Neuronal stem cell (in vitro differentiated cells): Measurements from ENCODE around the gene RAB6B.

Experiments
- DNase-seq: peaks from one replicate; pipeline ENCODE4 v3.0.0-alpha.2; 2013; ENCODE audit warnings: low spot score
- H2AFZ ChIP-seq: one replicate; pipeline ENCODE4 v1.6.1; 2013; ENCODE audit warnings: mild to moderate bottlenecking, low read length, inconsistent platforms
- H2AK5ac ChIP-seq: 2 replicates; pipeline ENCODE4 v1.6.1; 2013; ENCODE audit warnings: low read depth, mild to moderate bottlenecking, inconsistent platforms, low read length, moderate library complexity, mixed read lengths
- H2BK120ac ChIP-seq: 2 replicates; pipeline ENCODE4 v1.6.1; 2013; ENCODE audit warnings: low read depth, mild to moderate bottlenecking, inconsistent platforms, low read length, moderate library complexity, mixed read lengths
- H2BK12ac ChIP-seq: one replicate; pipeline ENCODE4 v1.6.1; 2013; ENCODE audit warnings: low read length, inconsistent platforms
- H2BK15ac ChIP-seq: 2 replicates; pipeline ENCODE4 v1.6.1; 2013; ENCODE audit warnings: mild to moderate bottlenecking, low read length, inconsistent platforms, mixed read lengths
- H2BK5ac ChIP-seq: one replicate; pipeline ENCODE4 v1.6.1; 2013; ENCODE audit warnings: inconsistent platforms, mild to moderate bottlenecking, low read length, moderate library complexity
- H3K14ac ChIP-seq: one replicate; pipeline ENCODE4 v1.6.1; 2013; ENCODE audit warnings: low read length, inconsistent platforms
- H3K18ac ChIP-seq: 2 replicates; pipeline ENCODE4 v1.6.1; 2013; ENCODE audit warnings: low read length, inconsistent platforms
- H3K23ac ChIP-seq: 2 replicates; pipeline ENCODE4 v1.6.1; 2013; ENCODE audit warnings: low read depth, mild to moderate bottlenecking, mixed read lengths, low read length, inconsistent platforms; ENCODE audit not compliant: poor library complexity
- H3K27ac ChIP-seq: replicated peaks from 3 replicates; pipeline ENCODE4 v1.5.1; 2013; ENCODE audit warnings: low read length, inconsistent platforms
- H3K27me3 ChIP-seq, 3 experiments: 2 replicates each; pipeline ENCODE4 v1.6.1; 2013; ENCODE audit warnings: low read length in 3 of 3, mild to moderate bottlenecking in 2 of 3, inconsistent platforms in 1 of 3, low read depth in 1 of 3, mixed read lengths in 1 of 3, moderate library complexity in 1 of 3; ENCODE audit not compliant: control insufficient read depth in 3 of 3, insufficient read depth in 3 of 3
- H3K36me3 ChIP-seq, 2 donors: replicated peaks in 1 of 2; 2 replicates each; pipeline ENCODE4 v1.6.1; 2013; ENCODE audit warnings: low read length in 2 of 2; ENCODE audit not compliant: control insufficient read depth in 2 of 2, insufficient read depth in 2 of 2
- H3K4ac ChIP-seq: 2 replicates; pipeline ENCODE4 v1.6.1; 2013; ENCODE audit warnings: inconsistent platforms, mild to moderate bottlenecking, low read length, moderate library complexity
- H3K4me1 ChIP-seq, 2 donors: 1 replicate in 1 of 2; 2 replicates in 1 of 2; pipeline ENCODE4 v1.6.1; 2013; ENCODE audit warnings: low read length in 2 of 2, low read depth in 1 of 2; ENCODE audit not compliant: control insufficient read depth in 2 of 2, insufficient read depth in 1 of 2
- H3K4me2 ChIP-seq: one replicate; pipeline ENCODE4 v1.6.1; 2013; ENCODE audit warnings: mild to moderate bottlenecking, low read length, inconsistent platforms; ENCODE audit not compliant: insufficient read depth, poor library complexity, severe bottlenecking
- H3K4me3 ChIP-seq, 2 donors: 2 replicates each; pipeline ENCODE4 v1.5.1; 2013; ENCODE audit warnings: low read length in 2 of 2, mild to moderate bottlenecking in 2 of 2, inconsistent platforms in 1 of 2, moderate library complexity in 1 of 2
- H3K79me1 ChIP-seq: one replicate; pipeline ENCODE4 v1.6.1; 2013; ENCODE audit warnings: low read depth, mild to moderate bottlenecking, inconsistent platforms, low read length, moderate library complexity
- H3K9ac ChIP-seq: one replicate; pipeline ENCODE4 v1.6.1; 2013; ENCODE audit warnings: mild to moderate bottlenecking, low read depth, low read length, inconsistent platforms; ENCODE audit not compliant: poor library complexity
- H3K9me3 ChIP-seq, 2 donors: replicated peaks in 1 of 2; 2 replicates each; pipeline versions ENCODE3 to v1.6.1; 2013; ENCODE audit warnings: low read length in 2 of 2, mild to moderate bottlenecking in 2 of 2, inconsistent platforms in 1 of 2, low read depth in 1 of 2, mixed read lengths in 1 of 2, moderate library complexity in 1 of 2; ENCODE audit not compliant: control insufficient read depth in 2 of 2, insufficient read depth in 1 of 2
- H4K8ac ChIP-seq: one replicate; pipeline ENCODE4 v1.6.1; 2013; ENCODE audit warnings: low read depth, mild to moderate bottlenecking, inconsistent platforms, low read length, moderate library complexity
- H4K91ac ChIP-seq: one replicate; pipeline ENCODE4 v1.6.1; 2013; ENCODE audit warnings: low read length, low read depth, mild to moderate bottlenecking, inconsistent platforms; ENCODE audit not compliant: poor library complexity
- WGBS, 2 donors: extraction: QIAGEN DNeasy Blood & Tissue Kit; methylation state at CpG; one replicate each; pipeline ENCODE4 v1.1.7; 2013; ENCODE audit warnings: missing lambda C conversion rate in 2 of 2, mixed read lengths in 1 of 2; ENCODE audit not compliant: insufficient read length in 2 of 2, insufficient replicate concordance in 1 of 2; ENCODE audit errors: extremely low coverage in 2 of 2; 5-methylcytosine and 5-hydroxymethylcytosine counted together

Gene RAB6B

GRCh38 chr3:133855772-133856171 lies 39.9 kb downstream of the RAB6B start:
- Histone ChIP-seq H3K27me3 (peaks cover 0 to 17% (median 0%) of the 10 kb centered on the region in 3 experiments), H3K4me2 (no peak overlapping the region), H3K9me3 (no peaks in the 10 kb centered on the region), H3K4me3 (no peak overlapping the region), H3K4me1 (peaks cover 0 to 1% of the 10 kb centered on the region in 2 donors), H4K8ac (no peak overlapping the region), H2BK12ac (no peak overlapping the region), H2BK15ac (no peak overlapping the region), H4K91ac (no peak overlapping the region), H2BK5ac (no peak overlapping the region), H2AK5ac (no peak overlapping the region), H3K9ac (no peak overlapping the region), H3K27ac (no peak overlapping the region), H3K36me3 (no peaks in the 10 kb centered on the region), H3K23ac (no peak overlapping the region), H3K4ac (no peak overlapping the region), H2BK120ac (no peak overlapping the region), H3K18ac (no peak overlapping the region), H3K14ac (no peak overlapping the region), H3K79me1 (peaks cover 2% of the 10 kb centered on the region), H2AFZ (no peak overlapping the region)
- no peak for DNase-seq
- no CpG with 5 or more reads among the region's 6 CpGs for WGBS, 2 donors

GRCh38 chr3:133855002-133855370 lies 40.7 kb downstream of the RAB6B start:
- H3K79me1 ChIP-seq, result peaks cover 2% of the 10 kb centered on the region
- no peak overlapping the region for H3K4ac ChIP-seq
- H3K14ac ChIP-seq, result no peak overlapping the region
- H2BK15ac ChIP-seq, result no peak overlapping the region
- no peak for DNase-seq
- H2BK5ac ChIP-seq, result no peak overlapping the region
- H3K4me2 ChIP-seq, result no peak overlapping the region
- H4K8ac ChIP-seq, result no peak overlapping the region
- no peak overlapping the region for H4K91ac ChIP-seq
- no peak overlapping the region for H2BK12ac ChIP-seq
- no peak overlapping the region for H2BK120ac ChIP-seq
- peaks cover 0 to 15% (median 0%) of the 10 kb centered on the region in 3 experiments for H3K27me3 ChIP-seq
- H2AFZ ChIP-seq, result no peak overlapping the region
- no peaks in the 10 kb centered on the region for H3K9me3 ChIP-seq
- no peak overlapping the region for H3K18ac ChIP-seq
- H2AK5ac ChIP-seq, result no peak overlapping the region
- no CpG with 5 or more reads among the region's 4 CpGs for WGBS, 2 donors
- H3K27ac ChIP-seq, result no peak overlapping the region
- H3K36me3 ChIP-seq, result no peaks in the 10 kb centered on the region
- peaks cover 0 to 1% of the 10 kb centered on the region in 2 donors for H3K4me1 ChIP-seq
- H3K9ac ChIP-seq, result no peak overlapping the region
- no peak overlapping the region for H3K23ac ChIP-seq
- H3K4me3 ChIP-seq, result no peak overlapping the region

GRCh38 chr3:133854264-133855001 lies 41.2 kb downstream of the RAB6B start:
- Histone ChIP-seq H3K18ac (no peak overlapping the region), H3K4me1 (peaks cover 0 to 1% of the 10 kb centered on the region in 2 donors), H3K9ac (no peak overlapping the region), H3K4ac (no peak overlapping the region), H2BK12ac (no peak overlapping the region), H2AFZ (no peak overlapping the region), H3K27me3 (peaks cover 0 to 15% (median 0%) of the 10 kb centered on the region in 3 experiments), H3K4me3 (no peak overlapping the region), H3K4me2 (no peak overlapping the region), H4K91ac (no peak overlapping the region), H3K79me1 (peaks cover 2% of the 10 kb centered on the region), H2BK15ac (no peak overlapping the region), H3K27ac (no peak overlapping the region), H4K8ac (no peak overlapping the region), H3K36me3 (no peaks in the 10 kb centered on the region), H3K14ac (no peak overlapping the region), H2BK120ac (no peak overlapping the region), H2AK5ac (no peak overlapping the region), H3K23ac (no peak overlapping the region), H3K9me3 (no peaks in the 10 kb centered on the region), H2BK5ac (no peak overlapping the region)
- WGBS, 2 donors, result no CpG with 5 or more reads among the region's 5 CpGs
- no peak for DNase-seq

- no peak for DNase-seq
- Histone ChIP-seq H3K79me1 (peaks cover 2% of the 10 kb centered on the region), H3K9ac (no peak overlapping the region), H3K27ac (no peak overlapping the region), H2BK120ac (no peak overlapping the region), H2AFZ (no peak overlapping the region), H3K14ac (no peak overlapping the region), H3K36me3 (no peaks in the 10 kb centered on the region), H4K91ac (no peak overlapping the region), H3K27me3 (peaks cover 0 to 15% (median 0%) of the 10 kb centered on the region in 3 experiments), H2BK12ac (no peak overlapping the region), H3K9me3 (no peaks in the 10 kb centered on the region), H3K23ac (no peak overlapping the region), H3K4me1 (peaks cover 0 to 1% of the 10 kb centered on the region in 2 donors), H4K8ac (no peak overlapping the region), H2BK5ac (no peak overlapping the region), H2BK15ac (no peak overlapping the region), H3K18ac (no peak overlapping the region), H3K4me3 (no peak overlapping the region), H3K4me2 (no peak overlapping the region), H3K4ac (no peak overlapping the region), H2AK5ac (no peak overlapping the region)
- no CpG with 5 or more reads among the region's 2 CpGs for WGBS, 2 donors
These were observed 41.8 kb downstream of the RAB6B start for GRCh38 chr3:133853925-133854227.
